DND-41 (cell line): Measurements from ENCODE around the gene MND1.

ENCODE experiments used
- EZH2 ChIP-seq: IDR thresholded peaks from 3 replicates; pipeline ENCODE4 v1.6.1; 2012; ENCODE audit warnings: borderline replicate concordance, low read depth, mild to moderate bottlenecking, moderate library complexity, low read length, inconsistent platforms; ENCODE audit not compliant: severe bottlenecking
- TF ChIP-seq, protein P1 (sequence below): IDR thresholded peaks from 2 replicates; pipeline ENCODE4 v1.5.1; 2012; ENCODE audit warnings: borderline replicate concordance, low read length, moderate library complexity, mild to moderate bottlenecking; ENCODE audit not compliant: poor library complexity, severe bottlenecking; ENCODE audit errors: extremely low read depth

DNA sequence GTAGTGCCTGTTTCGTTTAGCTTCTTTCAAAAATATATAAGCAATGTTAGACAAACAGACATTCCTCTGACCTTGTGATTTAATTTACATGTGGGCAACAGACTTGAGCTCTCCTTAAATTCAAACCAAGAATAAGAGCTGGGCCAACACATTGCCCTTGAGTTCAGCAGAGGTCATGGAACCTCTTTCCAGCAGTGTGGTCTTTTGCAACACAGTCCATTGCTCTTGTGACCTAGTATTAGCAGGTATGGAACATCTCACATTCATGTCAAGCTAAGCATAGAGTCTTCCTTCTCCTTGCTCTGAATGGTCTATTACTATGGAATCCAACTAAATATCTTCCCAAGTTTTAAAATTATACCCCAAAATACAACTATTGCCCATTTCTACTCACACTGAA is 33.7 kb upstream of the MND1 start:
- TF ChIP-seq, protein P1, sequence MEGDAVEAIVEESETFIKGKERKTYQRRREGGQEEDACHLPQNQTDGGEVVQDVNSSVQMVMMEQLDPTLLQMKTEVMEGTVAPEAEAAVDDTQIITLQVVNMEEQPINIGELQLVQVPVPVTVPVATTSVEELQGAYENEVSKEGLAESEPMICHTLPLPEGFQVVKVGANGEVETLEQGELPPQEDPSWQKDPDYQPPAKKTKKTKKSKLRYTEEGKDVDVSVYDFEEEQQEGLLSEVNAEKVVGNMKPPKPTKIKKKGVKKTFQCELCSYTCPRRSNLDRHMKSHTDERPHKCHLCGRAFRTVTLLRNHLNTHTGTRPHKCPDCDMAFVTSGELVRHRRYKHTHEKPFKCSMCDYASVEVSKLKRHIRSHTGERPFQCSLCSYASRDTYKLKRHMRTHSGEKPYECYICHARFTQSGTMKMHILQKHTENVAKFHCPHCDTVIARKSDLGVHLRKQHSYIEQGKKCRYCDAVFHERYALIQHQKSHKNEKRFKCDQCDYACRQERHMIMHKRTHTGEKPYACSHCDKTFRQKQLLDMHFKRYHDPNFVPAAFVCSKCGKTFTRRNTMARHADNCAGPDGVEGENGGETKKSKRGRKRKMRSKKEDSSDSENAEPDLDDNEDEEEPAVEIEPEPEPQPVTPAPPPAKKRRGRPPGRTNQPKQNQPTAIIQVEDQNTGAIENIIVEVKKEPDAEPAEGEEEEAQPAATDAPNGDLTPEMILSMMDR, result no peak
- no peak for TF ChIP-seq EZH2
